Muscle of back (tissue), 11 donors: Measurements from ENCODE around the gene SOX5. TPM values are rescaled to one million over a fixed set of nuclear protein-coding genes. Genes with fewer than 3 reads are reported as not detected.

Experiments
- DNase-seq, 3 donors: peaks; one replicate each; pipeline versions ENCODE4 v3.0.0 to v3.0.0-alpha.2; 2013
- polyA plus RNA-seq, 10 donors: library from polyadenylated mRNA; unstranded; fragments of 120-200 nt; gene quantifications; one replicate each; pipeline ENCODE4 v1.2.1, GENCODE V29; 2013; ENCODE audit not compliant: insufficient read length in 10 of 10

Gene SOX5
- polyA plus RNA-seq, 10 donors, result 1.6 to 3.1 (median 2.6) TPM

DNA sequence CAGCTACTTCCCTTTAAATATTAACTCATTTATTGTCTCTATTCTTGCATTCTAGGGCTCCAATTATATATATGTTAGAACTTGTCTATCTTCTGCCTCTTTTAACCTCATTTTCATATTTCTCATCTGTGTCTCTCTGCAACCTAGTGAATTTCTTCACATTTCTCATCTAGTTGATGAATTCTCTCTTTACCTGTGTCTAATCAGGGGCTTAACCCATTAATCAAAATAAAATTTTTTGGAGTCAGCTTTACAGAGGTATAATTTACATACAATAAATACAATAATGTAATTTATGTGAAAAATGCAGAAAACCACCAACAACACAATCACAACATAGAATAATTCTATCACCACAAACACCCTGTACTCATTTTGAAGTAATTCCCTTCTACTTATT lies 255.2 kb downstream of the SOX5 start:
- DNase-seq, result no peak

DNA sequence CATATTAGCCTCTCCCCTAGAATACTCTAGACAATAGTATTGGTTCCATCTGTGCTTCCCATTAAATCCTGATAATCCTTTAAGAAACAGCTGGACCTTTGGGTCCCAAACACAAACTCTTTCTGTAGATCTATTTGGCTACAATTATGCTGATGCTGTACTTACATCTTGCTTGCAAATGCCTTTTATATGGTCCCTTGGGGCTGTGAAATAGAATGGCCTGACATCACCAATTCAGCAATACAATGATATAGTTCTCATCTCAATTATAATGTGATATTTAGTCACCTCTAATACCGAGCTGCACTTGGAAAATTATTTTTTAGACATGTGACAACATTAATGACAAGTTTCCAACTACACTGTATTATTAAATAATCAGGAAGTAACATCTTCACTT lies 261.5 kb downstream of the SOX5 start:
- DNase-seq, result no peak

DNA sequence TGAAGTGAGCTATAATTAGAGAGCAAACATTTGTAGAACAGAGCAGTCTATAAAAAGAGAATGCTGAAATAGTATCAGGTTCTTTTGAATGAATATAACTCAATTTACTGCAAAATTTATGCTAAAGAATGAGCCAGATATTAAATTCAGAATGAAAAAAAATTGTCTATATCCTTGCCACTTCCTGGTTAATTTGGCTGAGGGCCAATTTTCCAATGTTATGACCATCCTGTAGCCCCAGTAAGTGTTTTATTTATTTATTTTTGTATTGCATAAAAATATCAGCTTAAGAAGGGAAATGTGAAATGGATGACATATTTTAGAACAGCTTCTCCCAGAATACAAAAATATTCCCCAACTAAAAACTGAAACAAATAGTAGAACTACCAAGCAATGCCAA lies 263.4 kb downstream of the SOX5 start:
- DNase-seq, result no peak

DNA sequence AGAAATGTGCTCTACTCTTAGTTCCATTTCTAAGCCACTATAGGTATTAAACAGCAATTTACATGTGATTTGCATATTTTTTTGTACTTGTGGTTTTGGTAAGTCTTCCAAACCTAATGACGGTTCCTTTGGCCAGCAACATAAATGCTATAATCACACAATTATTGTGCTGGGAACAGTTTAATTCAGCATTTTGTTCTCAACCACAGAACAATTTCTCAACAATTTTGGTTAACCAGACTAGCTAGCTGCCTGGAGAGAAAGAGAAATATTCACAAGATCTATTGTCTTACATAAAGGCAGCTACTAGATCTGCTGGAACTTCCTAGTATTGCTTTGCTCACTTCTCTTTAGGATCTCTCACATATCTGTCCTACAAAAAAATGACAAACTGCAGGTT lies 265.3 kb downstream of the SOX5 start:
- no peak for DNase-seq

DNA sequence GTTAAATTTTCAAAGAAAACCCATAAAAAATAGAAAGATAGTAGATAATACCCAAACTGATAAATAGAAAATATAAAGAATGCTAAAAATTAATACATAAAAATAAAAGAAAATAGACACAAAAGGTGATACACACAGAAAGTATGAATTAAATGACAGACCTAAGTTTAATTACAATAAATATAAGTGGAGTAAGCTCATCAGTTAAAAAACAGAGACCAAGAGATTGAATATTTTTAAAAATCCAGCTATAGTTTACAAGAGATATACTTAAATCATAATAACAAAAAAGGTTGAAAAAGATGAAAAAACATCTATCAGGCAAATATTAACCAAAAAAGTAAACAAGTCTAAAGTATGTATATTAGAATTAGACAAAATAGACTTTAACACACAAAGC lies 268.2 kb downstream of the SOX5 start:
- DNase-seq, result no peak

DNA sequence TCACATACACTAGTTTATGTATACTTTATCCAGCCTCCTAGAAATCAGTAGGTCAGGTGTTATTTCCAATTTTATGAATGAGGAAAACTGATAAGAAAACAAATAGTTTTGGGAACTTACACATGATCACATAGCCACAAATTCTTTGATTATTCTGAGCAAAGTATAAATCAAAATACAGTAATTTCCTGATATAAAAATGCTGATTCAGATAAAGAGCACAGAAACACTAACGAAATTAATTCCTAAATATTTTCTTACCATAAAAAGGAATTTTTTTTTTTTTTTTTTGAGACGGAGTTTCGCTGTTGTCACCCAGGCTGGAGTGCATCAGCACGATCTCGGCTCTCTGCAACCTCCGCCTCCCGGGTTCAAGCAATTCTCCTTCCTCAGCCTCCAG lies 275.4 kb downstream of the SOX5 start:
- DNase-seq, result no peak

DNA sequence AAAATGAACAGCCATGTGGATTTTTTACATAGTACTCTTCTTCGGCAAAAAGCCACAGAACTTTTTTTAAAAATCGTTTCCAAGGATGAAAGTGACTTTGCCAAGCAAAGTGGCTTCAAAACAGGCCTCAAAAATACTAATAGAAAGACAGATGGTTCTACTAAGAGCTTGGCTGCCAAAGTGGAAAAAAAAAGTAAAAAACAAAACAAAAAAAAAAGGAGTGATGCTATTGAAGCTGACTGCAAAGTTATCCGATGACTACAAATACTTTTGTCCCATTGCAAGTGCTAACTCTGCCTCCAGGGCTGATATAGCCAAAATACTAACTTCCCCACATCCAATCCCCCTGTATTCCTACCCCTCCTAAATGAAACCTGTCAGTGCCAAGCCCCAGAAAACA lies 277.6 kb downstream of the SOX5 start:
- DNase-seq, result peak in 2 of 3 donors; percentile 12 to 16

DNA sequence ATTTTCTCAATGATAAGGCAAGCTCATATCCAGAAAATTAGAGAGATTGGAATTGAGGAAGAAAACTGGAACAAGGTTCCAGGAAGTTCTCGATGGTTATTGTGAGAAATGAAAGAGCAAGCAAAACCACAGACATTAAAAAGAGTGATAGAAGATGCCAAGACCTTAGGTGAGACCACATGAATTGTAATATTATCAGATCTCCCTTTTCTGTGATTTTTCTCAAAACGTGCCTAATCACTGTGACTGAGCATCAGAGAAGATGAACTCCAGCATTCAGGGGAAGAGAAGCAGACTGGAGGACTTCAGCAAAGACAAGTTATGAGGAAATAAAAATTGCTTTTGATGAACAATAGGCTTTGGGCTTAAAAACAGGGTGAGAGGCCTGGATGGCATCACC lies 278.8 kb downstream of the SOX5 start:
- no peak for DNase-seq

DNA sequence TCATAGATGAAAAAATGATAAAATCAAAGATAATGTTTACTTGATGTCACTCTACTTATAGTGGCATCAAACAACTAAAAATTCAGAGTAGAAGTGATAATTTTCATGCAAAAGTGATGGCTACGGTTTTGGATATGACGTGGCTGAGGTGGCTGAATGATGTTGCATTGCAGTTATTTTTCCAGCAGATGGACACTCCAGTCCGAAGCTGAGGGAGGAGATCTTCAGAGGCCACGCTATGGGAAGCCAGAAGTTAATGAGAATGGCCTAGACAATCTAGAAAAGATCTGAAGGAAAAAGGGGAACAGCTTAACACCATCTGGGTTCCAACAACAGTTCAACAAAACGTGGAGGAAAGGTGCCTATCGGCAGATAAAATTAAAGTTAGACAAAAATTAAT lies 279.8 kb downstream of the SOX5 start:
- DNase-seq, result no peak

DNA sequence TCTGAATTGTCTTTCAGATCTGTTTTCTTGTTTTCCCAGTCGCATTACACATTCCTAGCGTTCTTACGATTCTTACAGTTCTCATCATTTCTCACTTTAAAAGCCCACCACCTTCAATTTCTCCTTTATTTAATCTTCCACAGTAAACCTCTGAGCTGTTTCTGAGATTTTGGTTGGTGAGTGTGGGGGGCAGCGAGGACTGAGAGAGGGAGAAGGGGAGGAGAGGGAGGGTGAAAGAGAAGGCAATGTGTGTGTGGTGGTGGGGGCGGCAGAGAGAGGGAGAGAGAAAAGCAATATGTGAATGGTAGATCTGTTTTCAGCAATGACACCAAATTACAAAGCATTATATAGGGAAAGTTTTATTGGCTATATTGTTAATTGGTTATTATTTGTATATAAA lies 282.6 kb downstream of the SOX5 start:
- no peak for DNase-seq

DNA sequence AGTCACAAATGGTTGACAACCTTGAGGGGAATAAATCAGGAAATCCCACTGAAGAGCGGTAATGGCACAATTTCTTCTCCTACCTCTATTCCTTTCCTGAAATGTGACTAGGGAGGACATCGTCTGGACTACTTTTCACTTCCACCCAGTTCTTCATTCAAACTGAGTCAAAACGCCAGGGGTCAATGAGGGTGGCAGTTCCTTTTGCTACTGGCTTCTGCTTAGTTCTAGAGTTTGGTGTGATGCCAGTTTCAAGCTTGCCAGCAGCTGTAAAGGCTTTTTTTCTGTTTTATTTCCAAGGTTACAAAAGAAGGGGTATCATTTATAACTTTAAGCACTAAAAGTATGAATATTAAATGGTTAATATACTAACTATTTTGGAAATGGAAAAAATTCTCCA lies 286.5 kb downstream of the SOX5 start:
- no peak for DNase-seq

DNA sequence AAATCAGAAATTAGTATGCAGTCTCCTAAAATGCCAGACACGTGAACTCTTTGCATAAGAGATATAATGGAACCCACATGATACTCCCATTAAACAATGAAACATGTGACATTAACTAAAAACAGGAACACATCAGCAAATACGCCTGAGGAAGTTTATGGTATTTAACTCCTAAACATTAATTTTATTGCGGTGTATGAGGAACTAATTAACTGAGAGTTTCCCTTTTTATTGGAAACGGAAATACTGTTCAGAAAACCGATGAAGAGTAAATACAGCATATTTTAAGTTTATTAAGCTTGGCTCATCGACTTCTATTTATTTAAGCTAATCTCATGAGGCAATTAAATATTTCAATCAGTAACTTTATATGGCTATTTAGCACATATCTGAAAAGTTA lies 290.3 kb downstream of the SOX5 start:
- no peak for DNase-seq

DNA sequence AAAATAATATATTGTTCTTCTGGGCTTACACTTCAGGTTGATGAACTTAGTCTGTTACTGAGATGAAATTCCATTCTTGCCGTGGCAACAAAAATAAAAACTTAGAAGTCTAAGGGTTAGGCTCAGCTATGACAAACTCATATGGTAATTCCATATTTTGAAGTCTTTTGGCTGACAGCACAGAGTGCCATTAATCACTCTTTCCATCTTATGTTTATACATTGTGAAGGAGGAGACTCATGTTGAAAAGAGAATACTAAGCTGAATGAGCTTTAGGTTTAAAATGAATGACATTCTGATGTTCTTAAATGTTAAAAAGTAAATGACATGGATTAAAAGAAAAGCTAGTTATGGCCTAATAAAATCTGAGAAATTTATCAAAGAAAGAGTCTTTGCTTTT lies 291.9 kb downstream of the SOX5 start:
- DNase-seq, result no peak

DNA sequence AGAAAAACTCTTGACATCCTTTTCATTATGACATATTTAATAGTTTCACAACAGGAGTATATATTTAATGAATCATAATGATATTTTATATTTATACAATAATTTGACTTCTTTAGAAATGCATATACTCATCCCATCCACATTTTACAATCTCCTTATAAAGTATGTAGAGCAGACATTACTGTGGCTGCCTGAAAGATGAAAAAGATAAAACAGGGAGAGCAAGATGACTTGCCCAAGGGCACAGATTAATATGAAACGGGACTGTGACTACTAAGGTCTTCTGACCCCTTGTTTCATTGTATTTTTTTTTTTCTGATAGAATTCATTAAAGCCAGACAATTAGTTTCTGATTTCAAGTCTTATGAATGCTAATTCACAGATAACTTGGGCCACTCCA lies 293.6 kb downstream of the SOX5 start:
- no peak for DNase-seq

DNA sequence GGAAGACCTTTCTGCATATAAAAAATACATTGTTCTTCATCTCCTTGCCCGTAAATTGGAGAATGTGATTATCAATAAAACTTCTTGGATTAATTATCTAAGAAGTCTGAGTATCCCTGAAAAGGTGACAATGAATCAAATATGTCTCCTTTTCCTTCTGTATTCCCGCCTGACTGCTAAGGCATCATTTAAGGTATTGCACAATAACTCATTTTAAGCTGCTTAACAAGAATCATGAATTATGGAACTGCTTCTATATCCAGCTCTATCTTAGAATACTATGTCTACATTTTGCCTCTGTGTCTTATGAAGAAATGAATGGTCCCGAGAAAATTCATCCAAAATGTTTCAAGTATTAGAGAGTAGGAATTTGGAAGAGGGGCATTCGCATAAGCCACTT lies 294.4 kb downstream of the SOX5 start:
- DNase-seq, result no peak

DNA sequence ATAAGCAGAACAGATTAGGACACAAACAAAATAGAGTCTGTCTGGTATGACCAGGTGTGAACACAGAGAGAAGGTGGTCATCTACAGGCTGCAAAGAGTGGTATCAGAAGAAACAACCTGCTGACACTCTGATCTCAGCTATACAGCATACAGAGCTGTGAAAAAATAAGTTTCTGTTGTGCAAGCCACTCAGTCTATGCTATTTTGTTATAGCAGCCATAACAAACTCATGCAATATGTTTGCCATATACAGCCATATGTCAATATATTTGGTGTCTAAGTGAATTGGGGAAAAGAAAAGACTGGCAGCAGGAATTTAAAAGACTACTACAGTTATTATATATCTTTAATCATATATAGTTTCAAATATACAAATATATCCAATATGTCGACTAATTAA lies 300.9 kb downstream of the SOX5 start:
- no peak for DNase-seq

DNA sequence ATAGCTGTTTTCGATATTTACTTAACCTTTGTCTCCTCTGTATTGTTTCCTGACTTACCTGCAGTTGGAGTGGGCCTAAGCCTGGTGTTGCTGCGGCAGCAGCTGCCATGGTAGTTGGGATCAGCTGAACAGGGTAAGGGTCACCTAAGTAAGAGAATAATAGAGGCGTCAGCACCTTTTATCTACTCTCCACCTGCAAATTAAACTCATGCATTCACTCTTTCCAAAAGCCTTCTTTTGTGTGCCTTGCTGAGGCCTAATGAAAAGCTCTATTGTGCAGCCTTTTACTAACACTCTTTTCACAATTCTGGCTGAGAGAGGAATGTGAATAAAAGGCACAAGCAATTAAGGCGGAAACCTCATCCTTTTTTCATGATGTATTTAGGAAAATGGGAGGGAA lies 308.7 kb downstream of the SOX5 start:
- DNase-seq, result no peak

DNA sequence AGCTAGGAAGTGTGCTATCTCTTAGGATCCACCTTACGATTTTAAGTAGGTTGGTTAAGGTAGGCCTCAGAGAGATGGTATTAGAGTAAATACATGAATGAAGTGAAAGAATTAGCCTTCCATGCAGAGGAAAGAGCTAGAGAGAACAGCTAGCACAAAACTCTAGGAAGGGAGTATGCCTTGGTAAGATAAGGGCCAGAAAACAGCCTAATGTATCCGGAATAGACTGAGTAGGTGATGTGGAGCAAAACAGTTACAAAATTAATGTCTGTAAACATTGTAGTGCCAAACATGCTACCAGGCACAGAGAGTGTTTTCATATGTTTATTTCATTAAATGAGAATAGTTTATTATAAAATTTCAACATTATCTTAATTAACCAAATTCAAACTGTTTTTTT lies 315.1 kb downstream of the SOX5 start:
- DNase-seq, result no peak

DNA sequence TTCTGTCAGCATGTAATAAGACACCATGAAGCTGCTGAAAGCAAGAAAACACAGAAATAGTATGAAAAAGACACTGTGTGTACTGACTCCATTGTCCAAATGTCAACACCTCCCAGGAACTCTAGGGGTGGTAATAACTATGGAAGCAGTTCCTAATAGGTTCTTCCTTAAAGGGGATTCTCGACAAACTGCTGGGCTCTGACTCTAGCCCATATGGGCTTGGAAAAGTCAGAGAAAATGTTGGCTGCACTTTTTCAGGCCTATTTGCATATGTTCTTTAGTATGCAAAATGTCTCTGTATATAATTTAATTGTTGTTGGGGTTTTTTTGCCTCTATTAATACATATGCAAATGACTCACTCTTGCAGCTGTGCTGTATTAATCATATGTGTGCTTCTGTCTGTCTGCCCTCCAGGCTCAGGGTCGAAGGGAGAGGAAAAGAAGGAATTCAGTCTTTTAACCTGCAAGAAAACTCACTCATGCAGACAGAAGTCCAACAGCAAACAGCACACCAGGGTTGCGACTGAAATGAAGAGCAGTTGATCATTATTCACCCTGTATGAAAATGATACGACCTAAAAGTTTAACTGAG lies 317.6 kb downstream of the SOX5 start:
- no peak for DNase-seq

DNA sequence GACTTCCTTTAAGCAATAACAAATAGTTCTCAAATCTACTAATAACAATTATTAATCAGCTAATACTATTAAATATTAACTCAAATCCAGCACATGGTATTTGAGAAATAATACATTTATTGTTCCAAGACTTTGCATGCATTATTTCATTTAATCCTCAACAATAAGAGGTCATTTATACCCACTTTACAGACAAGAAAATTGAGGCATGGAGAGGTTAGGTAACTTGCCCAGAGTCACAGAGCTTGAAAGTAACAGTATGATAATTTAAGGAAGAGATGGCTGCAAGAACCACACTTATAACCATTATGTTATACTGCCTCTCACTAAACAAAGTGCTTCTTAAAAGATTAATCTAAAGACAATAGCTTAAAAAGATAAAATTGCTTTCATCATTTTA lies 318.9 kb downstream of the SOX5 start:
- DNase-seq, result no peak

DNA sequence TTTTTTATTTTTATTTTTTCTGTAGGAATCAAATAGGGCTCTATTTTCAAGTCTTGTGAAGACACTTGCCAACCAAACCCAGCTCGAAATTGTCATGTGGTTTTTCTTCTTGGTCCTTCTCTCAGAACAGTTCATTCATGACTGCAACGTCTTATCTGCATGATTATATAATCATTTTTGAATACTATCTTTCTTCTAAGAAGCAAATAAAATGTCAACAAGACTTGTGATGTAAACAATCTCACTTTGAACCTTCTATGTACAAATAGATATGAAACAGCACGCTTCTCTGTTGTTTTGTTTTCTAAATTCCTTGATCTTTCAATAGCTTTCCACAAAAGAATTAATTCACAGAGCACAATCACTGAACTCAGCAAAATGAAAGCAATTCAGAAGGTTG lies 320.7 kb downstream of the SOX5 start:
- no peak for DNase-seq

DNA sequence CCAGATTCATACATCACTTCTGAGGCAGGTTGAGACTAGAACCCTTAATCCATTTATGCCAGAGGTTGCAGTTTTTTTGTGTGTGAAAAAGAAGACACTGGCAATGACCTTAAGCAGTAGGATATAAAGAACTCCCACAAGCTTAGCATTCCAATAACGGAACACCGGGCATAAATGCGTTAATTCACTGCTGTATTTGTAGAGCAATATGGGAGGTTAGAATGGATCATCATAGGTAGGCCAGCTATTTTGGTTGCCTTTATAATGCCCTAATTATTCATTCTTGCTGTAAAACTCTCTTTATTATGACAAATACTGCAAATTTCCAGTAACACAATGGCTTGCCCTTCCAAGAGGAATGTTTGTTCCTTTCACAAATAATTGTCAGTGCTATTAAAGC lies 322.7 kb downstream of the SOX5 start:
- no peak for DNase-seq

DNA sequence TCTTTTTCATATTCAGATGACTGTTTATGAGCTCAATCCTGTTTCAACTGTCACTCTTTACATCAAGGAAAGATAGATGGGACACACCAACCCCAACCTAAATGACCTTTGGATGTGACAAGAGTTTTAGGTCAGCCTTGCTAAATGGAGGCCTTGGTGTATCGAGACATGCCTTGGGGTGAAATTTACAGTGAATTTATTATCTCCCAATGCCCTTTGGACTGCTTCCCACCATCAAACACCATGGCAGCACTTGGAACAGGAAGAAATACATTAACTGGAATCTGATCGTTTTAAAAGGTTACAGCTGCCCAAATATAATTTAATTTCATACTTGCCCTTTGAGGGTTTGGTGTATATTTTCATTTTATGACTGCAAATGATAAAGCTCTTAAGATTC lies 327.6 kb downstream of the SOX5 start:
- no peak for DNase-seq

DNA sequence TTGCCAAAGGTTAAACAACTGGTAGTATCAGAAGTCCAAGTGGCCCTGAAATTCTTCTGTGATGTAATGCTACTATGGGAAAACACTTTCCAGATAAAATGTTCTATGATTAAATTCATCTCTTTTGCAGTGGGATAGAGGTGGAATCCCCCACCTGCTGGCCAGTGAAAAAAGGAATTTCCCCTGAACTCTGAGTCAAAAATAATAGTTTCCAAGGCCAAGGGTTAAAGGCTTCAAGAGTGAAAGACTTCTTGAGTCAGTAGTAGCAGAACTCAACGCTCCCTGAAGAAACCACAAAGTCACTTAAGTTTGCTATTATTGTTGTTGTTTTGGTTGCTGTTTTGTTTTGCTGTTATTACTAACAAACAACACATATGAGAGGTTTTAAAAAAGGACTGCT lies 330.8 kb downstream of the SOX5 start:
- DNase-seq, result no peak

DNA sequence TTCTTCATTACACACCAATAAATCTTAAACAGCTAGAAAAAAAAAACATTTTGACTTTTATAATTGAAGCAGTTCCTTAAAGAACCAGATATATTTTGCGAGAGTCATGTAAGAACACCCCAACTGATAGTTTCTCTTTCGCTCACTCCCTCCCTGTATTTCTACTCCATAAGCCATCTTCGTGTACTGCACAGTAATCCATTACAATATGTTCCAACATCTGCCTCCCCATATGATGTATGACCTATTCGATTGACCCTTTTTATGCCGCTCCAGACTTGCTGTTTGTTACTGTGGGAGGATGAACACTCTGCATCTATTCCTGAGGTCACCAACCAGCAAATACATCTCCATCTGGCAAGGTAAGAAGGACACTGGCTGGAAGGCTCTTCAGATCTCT lies 331.7 kb downstream of the SOX5 start:
- no peak for DNase-seq
